Activated CD4-positive, alpha-beta T cell treated with anti-CD3 and anti-CD28 coated beads for 48 hours (primary cell): ENCODE results near the gene TMBIM6.
"Not testable (repeated sequence)": the region's sequence is repeated elsewhere in the genome, so short reads cannot be mapped to it uniquely, and the experiment has no call there.

Experiments used
- DNase-seq: peaks from one replicate; pipeline ENCODE4 v3.0.0-alpha.2; 2020

TMBIM6 gene

DNA sequence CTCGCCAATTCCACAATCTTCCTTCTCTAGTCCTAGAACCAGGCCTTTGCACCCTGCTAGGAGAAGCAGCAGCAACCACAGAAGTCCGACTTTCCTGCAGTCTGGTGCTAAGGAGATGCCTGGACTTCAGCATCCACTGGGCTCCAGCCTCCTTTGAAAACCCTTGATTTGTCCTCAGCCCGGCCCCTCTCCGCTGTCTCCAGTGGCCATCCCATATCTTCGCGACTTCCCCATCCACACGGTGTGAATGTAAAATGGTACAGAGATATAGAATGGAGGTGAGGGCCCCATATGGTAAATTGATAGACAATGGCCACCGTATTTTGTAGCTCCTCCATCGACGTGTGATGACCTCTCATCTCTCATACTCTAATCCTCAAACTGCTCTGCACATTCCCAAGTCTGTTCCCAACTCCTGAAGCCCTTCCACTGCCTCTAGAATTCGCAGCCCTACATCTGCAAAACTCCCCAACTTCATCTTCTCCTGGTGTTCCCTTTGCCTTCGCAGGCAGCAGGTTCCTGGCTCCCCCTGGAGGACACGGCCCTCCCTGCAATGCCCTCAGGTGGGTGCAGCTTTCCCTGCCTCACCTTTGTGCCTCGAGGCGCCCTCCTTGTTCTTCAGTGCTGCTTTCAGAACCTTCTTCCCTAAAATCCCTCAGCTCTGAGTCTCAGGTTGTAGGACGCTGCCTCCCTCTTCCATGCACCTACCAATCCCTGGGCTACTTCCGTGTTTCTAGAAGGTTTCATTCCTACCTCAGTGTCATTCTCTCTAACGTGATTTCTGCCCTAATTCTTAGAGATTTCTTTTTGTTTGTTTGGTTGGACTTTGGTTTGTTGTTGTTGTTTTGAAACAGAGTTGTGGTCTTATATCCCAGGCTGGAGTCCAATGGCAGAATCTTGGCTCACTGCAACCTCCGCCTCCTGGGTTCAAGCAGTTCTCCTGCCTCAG lies 36.7 kb downstream of the TMBIM6 start:
- DNase-seq = peak; percentile 84

DNA sequence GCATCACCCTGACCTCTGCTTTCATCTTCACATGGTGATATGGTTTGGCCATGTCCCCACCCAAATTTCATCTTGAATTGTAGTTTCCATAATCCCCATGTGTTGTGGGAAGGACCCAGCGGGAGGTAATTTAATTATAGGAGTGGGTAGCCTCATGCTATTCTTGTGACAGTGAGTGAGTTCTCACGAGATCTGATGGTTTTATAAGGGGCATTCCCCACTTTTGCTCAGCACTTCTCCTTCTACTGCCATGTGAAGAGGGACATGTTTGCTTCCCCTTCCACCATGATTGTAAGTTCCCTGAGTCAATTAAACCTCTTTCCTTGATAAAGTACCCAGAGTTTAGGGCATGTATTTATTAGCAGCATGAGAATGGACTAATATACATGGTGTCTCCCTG lies 38.2 kb downstream of the TMBIM6 start:
- DNase-seq = no peak

DNA sequence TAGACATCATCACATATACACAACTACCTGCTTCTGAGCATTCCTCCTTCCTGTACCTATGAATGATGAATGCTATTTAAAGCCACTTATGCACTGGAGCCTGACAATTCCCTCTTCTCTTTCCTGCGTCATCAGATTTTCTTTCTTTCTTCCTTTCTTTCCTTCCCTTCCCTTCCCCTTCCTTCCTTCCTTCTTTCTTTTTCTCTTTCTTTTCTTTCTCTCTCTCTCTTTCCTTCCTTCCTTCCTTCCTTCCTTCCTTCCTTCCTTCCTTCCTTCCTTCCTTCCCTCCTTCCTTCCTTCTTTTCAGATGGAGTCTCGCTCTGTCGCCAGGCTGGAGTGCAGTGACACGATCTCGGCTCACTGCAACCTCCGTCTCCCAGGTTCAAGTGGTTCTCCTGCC lies 39.6 kb downstream of the TMBIM6 start:
- DNase-seq = not testable (repeated sequence)

DNA sequence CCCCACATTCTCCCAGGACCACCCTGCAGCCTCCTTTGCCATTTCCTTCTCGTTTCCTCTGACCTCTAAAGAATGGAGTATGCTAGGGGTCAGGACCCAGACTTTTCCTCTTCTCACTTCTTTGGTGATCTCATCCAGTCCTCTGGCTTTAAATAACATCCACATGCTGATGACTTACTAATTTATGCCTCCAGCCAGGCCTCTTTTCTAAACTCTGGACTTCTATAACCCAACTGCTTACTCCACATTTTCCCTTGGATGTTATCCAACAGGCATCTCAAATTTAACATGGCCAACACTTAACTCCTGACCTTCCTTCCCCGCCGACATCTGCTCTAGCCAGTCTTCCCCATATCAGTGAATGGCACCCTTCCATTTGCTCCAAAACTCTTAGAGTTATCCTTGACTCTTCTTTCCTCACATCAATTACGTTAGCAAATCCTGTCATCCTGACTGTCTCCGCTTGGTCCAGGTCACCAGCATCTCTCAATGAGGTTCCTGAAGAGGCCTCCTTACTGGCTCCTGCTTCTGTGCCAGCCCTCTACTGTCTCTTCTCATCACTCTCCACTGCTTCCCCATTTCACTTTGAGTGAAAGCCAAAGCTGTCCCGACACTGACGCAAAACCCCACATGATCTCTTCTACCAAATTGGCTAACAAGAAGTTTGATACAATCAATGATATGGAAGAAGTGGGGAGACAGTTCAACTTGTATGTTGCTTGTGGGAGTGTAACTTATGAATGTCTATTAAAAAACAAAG lies 42.7 kb downstream of the TMBIM6 start:
- no peak for DNase-seq

DNA sequence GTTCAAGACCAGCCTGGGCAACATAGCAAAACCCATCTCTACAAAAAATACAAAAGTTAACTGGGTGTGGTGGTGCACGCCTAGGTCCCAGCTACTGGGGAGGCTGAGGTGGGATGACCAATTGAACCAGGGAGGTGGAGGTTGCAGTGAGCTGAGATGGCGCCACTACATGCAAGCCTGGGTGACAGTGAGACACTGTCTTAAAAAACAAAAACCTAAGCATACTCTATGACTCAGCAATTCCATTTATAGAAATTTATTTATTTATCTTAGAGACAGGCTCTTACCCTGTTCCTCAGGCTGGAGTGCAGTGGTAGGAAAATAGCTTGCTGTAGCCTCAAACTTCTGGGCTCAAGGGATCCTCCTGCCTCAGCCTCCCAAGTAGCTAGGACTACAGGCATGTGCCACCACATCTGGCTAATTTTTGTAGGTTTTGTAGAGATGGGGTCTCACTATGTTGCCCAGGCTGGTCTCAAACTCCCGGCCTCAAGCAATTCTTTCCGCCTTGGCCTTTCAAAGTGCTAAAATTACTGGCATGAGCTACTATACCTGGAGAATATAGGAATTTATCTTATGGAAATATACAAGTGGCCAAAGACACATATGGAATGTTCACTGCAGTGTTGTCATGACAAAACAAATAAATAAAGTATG lies 43.5 kb downstream of the TMBIM6 start:
- no peak for DNase-seq

DNA sequence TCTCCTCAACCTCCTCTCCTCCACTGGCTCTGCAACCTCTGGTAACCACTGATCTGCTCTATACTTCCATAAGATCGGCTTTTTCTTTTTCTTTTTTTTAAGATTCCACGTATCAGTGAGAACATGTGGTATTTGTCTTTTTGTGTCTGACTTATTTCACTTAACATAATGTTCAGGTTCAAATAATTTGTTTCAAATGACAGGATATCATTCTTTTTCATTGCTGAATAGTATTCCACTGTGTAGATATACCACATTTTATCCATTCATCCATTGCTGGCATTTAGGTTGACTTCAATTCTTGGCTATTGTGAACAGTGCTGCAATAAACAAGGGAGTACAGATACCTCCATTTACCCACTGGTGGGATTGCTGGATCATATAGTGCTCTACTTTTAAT lies 46.3 kb downstream of the TMBIM6 start:
- no peak for DNase-seq

DNA sequence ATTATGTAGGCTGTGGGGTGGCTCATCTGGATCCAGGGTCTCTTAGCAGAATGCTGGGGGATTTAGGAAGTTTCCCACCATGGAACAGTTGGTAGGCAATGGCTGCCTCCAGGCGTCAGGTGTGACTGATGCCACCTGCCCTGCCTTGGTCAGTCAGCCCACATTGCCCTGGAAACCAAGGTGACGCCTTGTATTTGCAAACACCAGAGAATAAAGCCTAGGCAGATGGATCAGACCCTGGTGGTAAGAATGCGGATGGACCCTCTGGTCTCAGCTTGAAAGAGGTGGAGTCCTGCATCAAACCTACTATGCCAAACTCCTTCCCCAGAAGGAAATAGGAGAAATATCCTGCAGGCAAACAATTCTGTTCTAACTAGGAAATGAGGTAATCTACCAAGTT lies 48.6 kb downstream of the TMBIM6 start:
- no peak for DNase-seq

DNA sequence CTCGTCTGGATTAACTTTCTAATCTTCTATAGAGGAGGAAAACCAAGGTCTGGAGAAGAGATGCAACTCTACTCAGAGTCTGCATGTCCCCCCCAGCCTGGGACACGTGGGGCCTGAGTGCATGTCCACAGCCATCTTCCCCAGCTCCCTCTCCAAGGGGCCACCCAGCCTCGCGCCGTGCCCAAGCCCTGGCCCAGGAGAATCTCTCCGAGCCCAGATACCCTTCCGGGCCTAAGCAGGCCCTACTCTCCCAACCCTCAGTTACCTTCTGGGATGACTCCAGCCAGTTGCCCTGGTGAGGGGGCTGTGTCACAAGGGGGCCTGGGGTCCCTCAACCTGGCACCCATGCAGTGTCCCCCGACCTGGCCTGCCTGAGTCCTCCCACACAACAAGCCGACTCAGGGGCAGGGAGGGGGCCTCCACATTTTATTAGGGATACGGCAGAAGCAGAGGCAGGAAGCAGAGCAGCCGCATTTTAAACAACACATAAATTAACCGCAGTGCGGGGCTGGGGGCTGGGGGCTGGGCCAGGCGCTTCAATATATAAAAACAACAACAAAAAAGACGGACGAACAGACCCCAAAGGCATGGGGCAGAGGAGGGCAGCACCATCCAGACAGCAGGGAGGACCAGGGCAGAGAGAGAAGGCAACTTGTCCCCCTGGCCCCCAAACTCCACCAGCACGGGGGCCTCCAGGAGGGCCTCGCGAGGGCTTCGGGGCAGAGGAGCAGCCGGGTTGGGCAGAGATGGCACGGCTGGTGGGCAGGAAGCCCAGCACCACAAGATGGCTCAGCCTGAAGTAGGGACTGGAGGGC lies 49.6 kb downstream of the TMBIM6 start:
- DNase-seq = no peak

DNA sequence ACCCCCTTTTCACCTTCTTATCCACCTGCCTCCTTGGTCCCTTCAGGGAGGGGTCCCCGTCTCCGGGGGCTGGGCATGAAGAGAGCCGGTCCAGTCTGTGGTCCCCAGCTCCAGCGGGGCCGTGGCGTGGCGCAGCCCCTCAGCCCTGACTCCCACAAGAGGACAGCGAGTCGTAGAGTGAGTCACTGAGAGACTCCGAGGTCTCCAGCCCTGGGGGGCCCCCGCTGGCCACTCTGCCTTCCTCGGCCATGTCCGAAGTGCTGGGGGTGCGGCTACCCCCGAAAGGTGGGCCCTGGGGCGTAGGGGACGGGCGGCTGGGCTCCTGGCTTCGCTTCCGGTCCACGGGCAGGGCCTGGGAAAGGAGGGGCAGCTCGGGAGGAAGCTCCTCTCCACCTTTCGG lies 50.3 kb downstream of the TMBIM6 start:
- DNase-seq = no peak

DNA sequence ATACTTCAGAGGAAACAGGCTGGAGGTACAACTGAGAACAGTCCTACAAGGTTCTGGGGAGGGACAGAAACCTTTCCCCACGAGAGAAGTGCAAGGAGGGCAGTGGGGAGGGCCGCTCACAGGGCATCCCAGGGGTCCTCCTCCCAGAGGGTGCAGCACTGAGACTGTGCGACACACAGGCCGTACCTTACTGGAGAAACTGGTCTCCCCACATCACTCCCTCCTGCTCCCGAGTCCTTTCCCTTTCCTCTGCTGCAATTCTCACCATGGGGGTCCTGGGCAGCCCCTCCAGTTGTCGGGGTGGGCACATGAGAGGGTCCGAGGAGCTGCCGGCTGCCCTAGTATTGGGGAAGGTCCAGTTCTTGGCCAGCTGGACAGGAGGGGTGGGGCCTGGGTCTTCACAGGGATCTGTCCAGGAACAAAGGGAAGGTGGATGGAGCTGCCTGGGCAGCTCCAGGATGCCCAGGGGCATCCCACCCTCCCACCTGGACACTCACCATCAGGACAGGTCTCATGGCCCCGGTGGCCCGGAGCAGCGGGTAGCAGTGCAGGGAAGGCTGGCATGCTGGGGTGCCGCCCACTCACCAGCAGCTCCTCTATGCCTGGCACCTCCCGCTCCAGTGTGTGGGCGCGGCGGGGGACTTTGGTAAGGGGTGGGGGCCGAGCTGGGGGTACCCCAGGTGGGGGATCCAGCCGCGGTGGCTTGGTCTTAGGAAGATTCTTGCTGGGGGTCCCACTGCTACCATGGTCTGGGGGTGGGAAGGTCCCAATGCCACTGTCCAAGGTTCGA lies 51.0 kb downstream of the TMBIM6 start:
- no peak for DNase-seq

DNA sequence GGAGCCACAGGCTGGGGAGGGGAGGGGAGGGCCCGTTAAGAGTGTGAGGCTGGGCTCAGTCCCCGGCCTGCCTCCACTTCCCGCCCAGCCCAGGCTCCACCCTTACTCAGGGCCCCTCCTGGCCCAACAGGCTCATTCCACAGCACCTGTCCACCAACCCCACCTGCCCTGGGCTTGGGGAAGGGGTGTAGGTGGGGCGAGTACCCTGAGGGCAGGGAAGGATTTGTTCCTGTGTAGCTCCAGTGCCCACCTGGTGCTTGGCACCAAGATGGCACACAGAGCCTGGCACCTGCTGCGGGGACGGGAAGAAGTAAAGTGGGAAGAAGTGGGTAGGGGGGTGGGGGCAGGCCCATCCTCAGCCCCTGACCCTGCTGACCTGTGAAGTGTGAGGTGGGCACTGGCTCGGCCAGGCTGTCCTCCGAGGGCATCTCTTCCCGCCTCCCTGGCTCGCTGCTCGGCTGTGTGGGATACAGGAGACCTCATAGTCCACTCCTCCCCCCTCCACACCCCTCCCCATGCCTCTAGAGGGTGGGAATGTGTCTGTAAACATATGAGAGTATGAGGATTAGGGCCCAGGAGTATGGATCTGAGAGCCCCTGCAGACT lies 51.7 kb downstream of the TMBIM6 start:
- no peak for DNase-seq

DNA sequence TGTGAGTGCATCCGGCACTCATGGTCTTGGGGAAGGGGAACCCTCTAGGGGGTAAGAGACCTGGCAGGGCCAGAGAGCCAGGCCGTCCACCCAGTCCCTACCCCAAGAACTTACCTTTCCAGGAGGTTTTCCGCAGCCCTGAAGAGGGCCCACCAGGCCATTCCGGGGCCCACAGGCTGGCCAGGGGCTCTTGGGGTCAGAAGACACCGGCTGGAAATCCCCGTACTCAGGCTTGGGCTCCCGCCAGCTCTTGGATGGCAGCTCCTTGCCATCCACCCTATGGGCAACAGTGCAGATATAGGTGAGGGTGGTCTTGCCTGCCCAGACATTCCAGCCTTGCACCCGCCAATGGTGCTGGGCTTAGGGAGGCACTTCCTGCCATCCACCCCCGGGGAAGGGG lies 52.3 kb downstream of the TMBIM6 start:
- DNase-seq = no peak

DNA sequence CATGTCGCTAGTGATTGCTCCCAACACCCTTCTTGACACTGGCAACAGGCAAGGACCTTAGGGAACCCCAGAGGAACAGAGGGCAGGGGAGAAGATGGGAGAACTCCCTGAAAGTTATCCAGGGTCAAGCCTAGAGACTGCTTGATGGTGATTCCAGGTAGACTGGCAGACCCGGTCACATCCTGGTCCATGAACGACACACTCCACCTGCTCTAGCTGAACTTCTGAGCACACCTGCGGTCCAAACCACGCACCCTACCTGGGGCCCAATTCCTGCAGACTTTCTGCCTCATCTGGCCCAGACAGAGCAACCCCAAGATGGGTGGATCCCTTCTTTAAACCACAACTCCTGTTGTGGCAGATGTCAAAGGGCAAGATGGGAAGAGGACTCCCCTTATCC lies 52.7 kb downstream of the TMBIM6 start:
- no peak for DNase-seq

DNA sequence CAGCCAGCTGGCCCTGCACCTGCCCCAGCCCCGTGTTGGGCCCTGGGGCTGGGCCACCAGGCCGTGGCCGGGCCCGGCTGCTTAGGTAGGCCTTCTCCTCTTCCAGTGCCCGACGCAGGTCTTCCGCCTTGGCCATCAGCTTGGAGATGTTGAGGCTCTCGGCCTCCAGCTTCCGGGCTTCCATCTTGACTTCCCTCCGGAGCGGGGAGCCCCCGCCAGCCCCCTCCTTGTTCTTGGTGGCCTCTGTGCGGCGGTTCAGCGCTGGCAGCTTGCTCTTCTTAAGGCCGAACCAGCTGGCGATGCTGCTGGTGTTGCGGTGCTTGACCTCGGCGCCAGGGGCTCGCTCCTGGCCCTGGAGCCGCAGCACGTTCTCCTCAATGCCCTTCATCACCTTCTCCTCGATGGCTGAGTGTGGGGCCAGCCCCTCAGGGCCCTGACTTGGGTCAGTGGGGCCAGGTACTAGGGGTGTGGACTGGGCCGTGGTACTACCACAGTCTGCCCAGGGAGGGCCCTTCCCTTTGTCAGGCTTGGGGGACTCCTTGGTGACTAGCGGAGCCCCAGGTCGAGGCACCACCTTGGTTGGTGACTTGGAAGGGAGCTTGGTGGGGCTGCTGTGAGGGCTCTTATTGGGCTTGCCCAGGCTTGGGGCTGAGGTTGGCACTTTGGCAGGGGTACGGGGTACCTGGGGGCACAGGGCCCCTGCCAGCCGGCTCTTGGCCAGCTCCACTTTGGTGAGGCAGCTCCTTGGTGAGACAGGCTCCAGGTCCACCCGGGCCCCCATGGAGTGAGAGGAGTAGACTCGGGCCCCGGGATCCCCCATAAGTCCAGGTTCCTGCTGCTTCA lies 53.7 kb downstream of the TMBIM6 start:
- DNase-seq = no peak

DNA sequence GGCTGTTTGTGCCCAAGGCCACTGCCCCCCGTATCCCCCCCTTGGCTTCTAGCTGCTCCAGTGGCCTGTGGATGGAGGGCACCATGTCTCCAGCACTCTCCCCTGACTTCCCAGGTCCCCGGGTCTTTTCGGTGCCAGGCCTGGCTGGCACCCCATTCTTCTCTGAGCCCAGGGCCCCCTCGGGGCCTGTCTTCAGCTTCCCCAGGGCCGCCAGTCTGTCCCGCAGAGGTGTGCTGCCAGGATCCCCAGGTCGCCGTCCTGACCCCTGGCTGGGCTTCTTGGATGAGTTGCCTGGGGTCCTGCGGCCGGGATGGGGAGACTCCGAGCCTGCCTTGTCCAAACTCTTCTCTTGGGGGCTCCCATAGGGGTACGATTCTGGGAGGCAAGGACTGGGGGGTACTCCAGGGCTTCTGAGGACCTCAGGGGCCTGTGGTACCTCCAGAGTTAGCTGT lies 54.3 kb downstream of the TMBIM6 start:
- DNase-seq = no peak

DNA sequence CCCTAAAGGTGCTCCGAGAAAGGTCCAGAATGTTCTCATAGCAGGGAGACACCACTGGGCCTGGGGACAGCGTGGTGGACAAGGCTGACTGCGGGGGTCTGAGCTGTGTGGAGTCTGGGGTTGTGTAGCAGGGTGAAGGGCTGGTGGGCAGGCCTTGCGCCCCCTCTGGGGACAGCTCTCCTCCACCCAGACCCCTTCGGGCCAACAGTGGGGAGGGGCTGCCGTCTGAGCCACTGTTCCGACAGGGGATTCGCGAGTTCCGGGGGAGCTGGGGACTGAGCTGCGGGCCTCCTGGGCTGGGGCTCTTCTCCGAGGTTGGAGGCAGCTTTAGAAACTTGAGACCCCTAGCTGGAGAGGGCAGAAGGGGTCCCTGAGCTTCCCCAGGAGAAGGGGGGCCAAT lies 54.8 kb downstream of the TMBIM6 start:
- DNase-seq = no peak

DNA sequence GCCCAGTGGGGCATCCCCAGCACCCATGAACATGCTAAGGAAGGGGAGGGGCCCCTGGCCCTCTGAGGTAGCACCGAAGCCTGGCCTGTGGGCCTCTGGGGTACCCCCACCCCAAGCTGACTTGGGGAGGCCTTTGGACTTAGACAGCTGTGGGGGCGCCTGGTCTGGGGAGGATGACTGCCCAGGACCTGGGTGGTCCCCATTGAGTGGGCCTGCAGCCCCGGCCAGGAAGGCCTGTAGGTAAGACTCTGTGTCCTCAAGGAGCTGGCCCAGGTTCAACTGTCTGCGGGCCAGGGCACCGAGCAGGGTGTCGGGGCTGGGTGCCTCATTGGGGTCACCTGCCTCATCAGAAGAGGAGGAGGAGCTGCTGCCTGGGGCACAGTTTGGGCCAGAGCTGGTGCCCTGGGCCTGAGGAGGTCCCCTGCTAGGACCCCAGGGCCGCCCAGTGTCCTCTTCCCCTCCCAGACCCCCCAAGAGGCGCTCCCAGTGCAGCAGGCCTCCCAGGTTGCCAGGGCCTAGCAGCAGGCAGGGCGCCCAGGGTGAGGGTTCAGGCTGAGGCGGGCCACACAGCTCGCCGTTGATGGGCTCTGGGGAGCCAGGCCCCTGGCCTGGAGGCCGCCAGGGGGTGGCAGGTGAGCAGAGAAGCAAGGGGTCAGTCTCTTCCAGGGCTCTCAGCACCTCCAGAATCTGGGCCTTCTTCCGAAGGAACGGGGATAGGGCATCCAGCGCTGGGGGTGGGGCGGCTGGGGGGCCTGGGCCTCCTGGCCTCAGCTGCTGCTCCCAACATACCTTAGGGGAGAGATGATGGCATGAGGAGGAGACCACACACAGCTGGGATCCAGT lies 55.5 kb downstream of the TMBIM6 start:
- no peak for DNase-seq

DNA sequence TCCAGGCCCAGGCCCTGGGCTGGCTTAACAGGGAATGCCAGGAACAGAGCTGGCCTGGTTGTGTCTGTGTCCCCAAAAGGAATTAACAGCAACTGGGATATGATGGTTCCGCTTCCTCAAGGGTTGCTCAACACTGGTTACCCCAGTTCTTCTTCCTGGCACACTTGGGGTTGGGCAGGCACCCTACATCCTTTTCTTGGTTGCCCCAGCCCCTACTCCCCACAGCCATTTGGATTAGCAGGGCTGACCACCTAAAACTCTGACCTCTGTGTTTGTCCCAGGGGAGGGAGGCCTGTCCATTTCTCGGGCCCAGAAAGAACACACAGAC lies 56.1 kb downstream of the TMBIM6 start:
- no peak for DNase-seq

DNA sequence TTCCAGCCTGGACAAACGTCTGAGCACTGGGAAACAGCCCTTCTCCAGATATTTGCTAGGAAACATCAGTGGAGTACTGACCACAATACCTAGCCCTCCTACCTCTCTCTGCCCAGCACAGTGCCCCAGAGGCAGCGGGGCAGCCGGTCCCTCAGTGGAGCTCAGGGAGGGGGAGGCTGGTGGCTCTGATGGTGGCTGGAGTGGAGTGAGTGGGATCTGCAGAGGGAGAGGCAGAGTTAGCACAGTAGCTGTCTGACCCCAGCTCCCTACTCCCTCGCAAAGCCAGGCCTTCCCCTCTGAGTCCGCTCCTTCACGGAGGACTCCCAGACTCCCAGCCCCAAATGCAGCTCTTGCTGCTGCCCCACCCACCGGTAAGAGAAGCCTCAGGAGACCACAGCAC lies 56.9 kb downstream of the TMBIM6 start:
- DNase-seq = no peak

DNA sequence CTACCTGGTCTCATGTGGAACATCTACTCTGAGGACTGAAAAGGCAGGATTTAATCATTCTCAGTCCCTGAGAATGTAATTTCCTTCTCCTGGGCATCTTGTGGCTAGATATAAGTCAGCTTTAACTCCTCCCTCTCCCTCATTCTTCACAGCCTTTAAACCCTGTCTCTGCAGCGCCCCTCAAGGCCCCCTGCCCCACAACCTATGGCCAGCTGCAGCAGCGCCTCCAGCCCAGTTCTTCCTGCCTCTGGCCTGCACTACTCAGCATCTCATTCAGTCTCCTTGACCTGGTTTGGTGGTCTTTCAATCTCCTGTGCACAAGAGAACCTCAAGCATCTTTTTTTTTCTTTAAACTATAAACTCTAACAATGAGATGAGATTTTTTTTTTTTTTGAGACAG lies 57.6 kb downstream of the TMBIM6 start:
- DNase-seq = no peak
